Measurements from ENCODE around the gene CLUH.

GRCh38 chr17:2708585-2709182 is 2.9 kb downstream of the CLUH start:
- no peak for TF ChIP-seq CTCF (IDR thresholded peaks at IDR 0.05; ENCODE audit: insufficient read depth, low read depth, low read length)
- no peak for TF ChIP-seq EZH2 (IDR thresholded peaks at IDR 0.05; ENCODE audit: insufficient read depth, low read length)

Data from astrocyte (in vitro differentiated cells and primary cell).